Calu3 (cell line): Measurements from ENCODE around the gene CHN1. TPM values are rescaled to one million over a fixed set of nuclear protein-coding genes. Genes with fewer than 3 reads are reported as not detected.

Experiments
- BruUV-seq: library from RNA; stranded (reverse); fragments of 400-500 nt; replicated peaks from 2 replicates; lab custom pipeline; 2021; lab: Mats Ljungman, UMichigan
- CTCF ChIA-PET: fragments of 300-600 bp; sonication (Branson Sonifier 250); formaldehyde crosslinking; loops from one replicate; lab custom pipeline; 2022; ENCODE audit warnings: antibody characterized with exemption; lab: Charles Lee
- DNase-seq: peaks from one replicate; pipeline ENCODE4 v3.0.0; 2022
- H3K27ac Mint-ChIP-seq: one replicate; pipeline ENCODE4 v1.8.0; 2022; ENCODE audit warnings: mixed read lengths; ENCODE audit not compliant: unreplicated experiment
- H3K27me3 Mint-ChIP-seq: one replicate; pipeline ENCODE4 v1.8.0; 2022; ENCODE audit warnings: mixed read lengths; ENCODE audit not compliant: unreplicated experiment
- H3K36me3 Mint-ChIP-seq: one replicate; pipeline ENCODE4 v1.8.0; 2022; ENCODE audit warnings: mild to moderate bottlenecking, moderate library complexity, mixed read lengths; ENCODE audit not compliant: insufficient read depth, unreplicated experiment
- H3K4me1 Mint-ChIP-seq: one replicate; pipeline ENCODE4 v1.8.0; 2022; ENCODE audit warnings: mild to moderate bottlenecking, low read depth, mixed read lengths; ENCODE audit not compliant: unreplicated experiment
- H3K4me3 Mint-ChIP-seq: one replicate; pipeline ENCODE4 v1.8.0; 2022; ENCODE audit warnings: mild to moderate bottlenecking, low read depth, moderate library complexity, mixed read lengths; ENCODE audit not compliant: unreplicated experiment
- H3K9me3 Mint-ChIP-seq: one replicate; pipeline ENCODE4 v1.8.0; 2022; ENCODE audit warnings: low read depth, mixed read lengths; ENCODE audit not compliant: unreplicated experiment
- intact Hi-C: fragments of 100-400 bp; cut with micrococcal nuclease; formaldehyde crosslinking; loops from one replicate; pipeline ENCODE4 v1.10.0; 2022; ENCODE audit not compliant: unreplicated experiment
- total RNA-seq: library from RNA; stranded (reverse); gene quantifications from 2 replicates; pipeline ENCODE4 v1.2.3, GENCODE V29; 2022
- TF ChIP-seq, protein P1 (sequence below): fragments of 200-600 bp; IDR thresholded peaks from one replicate; pipeline ENCODE4 v1.8.0; 2022; ENCODE audit warnings: antibody characterized with exemption; ENCODE audit not compliant: unreplicated experiment

CHN1 gene
- total RNA-seq, 1 experiment from 2014 or later, result 2.4 TPM

DNA sequence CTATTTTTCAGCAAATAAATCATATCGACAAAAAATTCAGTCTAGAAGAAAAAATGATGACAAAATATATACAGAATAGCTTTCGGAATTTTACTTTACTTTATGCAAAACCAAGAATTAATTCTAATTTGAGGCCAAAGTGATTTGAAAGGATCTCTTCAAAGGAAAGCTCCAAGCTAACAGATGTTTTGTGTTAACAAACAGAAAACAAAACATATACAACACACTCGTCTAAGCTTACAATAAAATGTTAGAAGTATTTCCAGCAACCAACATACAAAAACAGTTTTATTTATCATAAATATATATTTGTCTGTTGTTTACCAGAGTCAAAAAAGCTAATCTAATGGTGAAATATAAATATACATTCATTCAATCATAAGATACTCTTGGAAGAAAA lies 122.8 kb downstream of the CHN1 start:
- intact Hi-C loops, result no loop called here
- no peak overlapping the region for H3K4me3 Mint-ChIP-seq
- H3K27me3 Mint-ChIP-seq, result no peaks in the 10 kb centered on the region
- H3K36me3 Mint-ChIP-seq, result no peaks in the 10 kb centered on the region
- no peaks in the 10 kb centered on the region for H3K4me1 Mint-ChIP-seq
- BruUV-seq, result no TSS peak
- DNase-seq, result no peak
- no peak overlapping the region for H3K27ac Mint-ChIP-seq
- CTCF ChIA-PET, result interaction anchor here (0.7 to 1.6 kb wide), 2 partner anchors 106 to 111 kb away, joined by 3 to 4 read pairs; no protein-coding TSS in a partner anchor
- TF ChIP-seq, protein P1, sequence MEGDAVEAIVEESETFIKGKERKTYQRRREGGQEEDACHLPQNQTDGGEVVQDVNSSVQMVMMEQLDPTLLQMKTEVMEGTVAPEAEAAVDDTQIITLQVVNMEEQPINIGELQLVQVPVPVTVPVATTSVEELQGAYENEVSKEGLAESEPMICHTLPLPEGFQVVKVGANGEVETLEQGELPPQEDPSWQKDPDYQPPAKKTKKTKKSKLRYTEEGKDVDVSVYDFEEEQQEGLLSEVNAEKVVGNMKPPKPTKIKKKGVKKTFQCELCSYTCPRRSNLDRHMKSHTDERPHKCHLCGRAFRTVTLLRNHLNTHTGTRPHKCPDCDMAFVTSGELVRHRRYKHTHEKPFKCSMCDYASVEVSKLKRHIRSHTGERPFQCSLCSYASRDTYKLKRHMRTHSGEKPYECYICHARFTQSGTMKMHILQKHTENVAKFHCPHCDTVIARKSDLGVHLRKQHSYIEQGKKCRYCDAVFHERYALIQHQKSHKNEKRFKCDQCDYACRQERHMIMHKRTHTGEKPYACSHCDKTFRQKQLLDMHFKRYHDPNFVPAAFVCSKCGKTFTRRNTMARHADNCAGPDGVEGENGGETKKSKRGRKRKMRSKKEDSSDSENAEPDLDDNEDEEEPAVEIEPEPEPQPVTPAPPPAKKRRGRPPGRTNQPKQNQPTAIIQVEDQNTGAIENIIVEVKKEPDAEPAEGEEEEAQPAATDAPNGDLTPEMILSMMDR, result no peak
- H3K9me3 Mint-ChIP-seq, result no peaks in the 10 kb centered on the region

DNA sequence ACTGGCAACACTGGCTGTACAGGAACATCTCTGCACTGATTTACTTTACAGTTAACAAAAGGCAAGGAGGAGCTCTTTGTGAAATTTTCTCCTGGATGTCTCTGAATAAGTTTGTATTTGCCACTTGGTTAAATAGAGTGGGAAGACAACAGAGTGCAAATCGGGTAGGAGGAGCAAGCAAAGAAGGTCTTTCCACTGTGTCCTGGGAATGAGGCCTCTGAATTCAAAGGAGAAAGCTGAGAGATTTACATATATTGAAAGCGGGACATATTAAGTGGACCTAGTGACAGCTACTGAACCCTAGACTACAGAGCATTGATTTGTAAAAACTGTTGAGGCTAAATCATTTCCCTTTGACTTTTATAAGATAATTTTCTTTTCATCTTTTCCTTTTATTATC lies 123.5 kb downstream of the CHN1 start:
- no peak overlapping the region for H3K27ac Mint-ChIP-seq
- H3K4me3 Mint-ChIP-seq, result no peak overlapping the region
- DNase-seq, result no peak
- TF ChIP-seq, protein P1, result no peak
- no peaks in the 10 kb centered on the region for H3K9me3 Mint-ChIP-seq
- H3K36me3 Mint-ChIP-seq, result no peaks in the 10 kb centered on the region
- intact Hi-C loops, result no loop called here
- CTCF ChIA-PET, result interaction anchor here (0.7 to 1.6 kb wide), 2 partner anchors 106 to 110 kb away, joined by 3 to 4 read pairs; no protein-coding TSS in a partner anchor
- H3K4me1 Mint-ChIP-seq, result no peaks in the 10 kb centered on the region
- H3K27me3 Mint-ChIP-seq, result no peaks in the 10 kb centered on the region
- no TSS peak for BruUV-seq

DNA sequence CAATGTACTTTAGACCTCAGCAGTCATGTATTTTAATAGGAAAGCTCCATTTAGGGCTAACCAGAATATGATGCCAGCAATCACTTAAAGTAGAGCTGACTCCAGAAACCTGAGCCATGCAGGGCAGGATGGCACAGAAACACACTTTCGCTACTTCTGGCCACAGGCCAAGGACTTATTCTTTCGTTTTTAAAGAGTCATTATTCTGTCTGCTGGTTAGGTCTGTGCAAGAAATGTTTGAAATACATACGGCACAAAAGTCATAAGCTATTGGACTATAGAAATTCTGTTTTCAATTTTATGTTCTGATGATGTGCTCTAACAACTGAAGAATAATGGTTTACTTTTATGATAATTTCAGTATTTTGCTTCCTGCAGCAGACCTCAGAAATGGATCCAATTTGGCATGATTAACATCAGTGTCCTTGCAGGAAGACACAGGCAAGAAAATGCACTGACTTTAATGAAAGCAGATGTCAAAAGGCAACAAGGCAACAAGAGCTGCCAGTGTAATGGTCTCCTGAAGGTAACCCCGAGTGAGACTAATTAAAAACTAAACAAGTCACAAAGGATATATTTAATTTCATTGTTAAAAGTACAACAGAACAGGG lies 126.5 kb downstream of the CHN1 start:
- Mint-ChIP-seq H3K27ac (no peak overlapping the region), H3K4me1 (no peaks in the 10 kb centered on the region), H3K9me3 (no peaks in the 10 kb centered on the region), H3K36me3 (no peaks in the 10 kb centered on the region), H3K27me3 (no peaks in the 10 kb centered on the region), H3K4me3 (no peak overlapping the region)
- BruUV-seq, result no TSS peak
- peak; percentile 16 for DNase-seq
- TF ChIP-seq, protein P1, result no peak
- intact Hi-C loops, result no loop called here
- CTCF ChIA-PET, result no interaction called here

DNA sequence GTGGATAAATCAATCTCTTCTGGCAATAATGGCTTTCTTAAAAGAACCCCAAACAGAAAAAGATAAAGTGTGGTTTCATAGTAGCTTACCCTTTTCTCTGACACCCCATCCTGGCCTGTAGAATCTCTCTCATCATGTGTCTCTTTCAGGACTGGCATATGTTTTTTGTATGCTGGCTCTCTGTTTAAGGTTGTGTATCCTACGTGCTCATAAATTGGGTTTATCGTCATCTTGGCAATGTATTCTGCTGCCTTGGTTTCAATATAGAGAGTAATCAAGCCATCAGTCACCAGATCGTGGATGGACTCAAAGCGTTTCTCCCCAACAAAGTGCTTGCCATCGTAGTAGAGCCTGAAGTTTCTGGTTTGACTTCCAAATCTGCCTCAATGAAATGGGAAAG lies 127.4 kb downstream of the CHN1 start:
- no peak overlapping the region for H3K4me3 Mint-ChIP-seq
- H3K9me3 Mint-ChIP-seq, result no peaks in the 10 kb centered on the region
- no peak for DNase-seq
- intact Hi-C loops, result no loop called here
- no peaks in the 10 kb centered on the region for H3K4me1 Mint-ChIP-seq
- CTCF ChIA-PET, result no interaction called here
- TF ChIP-seq, protein P1, result no peak
- H3K27ac Mint-ChIP-seq, result no peak overlapping the region
- no peaks in the 10 kb centered on the region for H3K36me3 Mint-ChIP-seq
- H3K27me3 Mint-ChIP-seq, result no peaks in the 10 kb centered on the region
- BruUV-seq, result no TSS peak
